ENCODE measurements around the gene LITAFD.

DNA sequence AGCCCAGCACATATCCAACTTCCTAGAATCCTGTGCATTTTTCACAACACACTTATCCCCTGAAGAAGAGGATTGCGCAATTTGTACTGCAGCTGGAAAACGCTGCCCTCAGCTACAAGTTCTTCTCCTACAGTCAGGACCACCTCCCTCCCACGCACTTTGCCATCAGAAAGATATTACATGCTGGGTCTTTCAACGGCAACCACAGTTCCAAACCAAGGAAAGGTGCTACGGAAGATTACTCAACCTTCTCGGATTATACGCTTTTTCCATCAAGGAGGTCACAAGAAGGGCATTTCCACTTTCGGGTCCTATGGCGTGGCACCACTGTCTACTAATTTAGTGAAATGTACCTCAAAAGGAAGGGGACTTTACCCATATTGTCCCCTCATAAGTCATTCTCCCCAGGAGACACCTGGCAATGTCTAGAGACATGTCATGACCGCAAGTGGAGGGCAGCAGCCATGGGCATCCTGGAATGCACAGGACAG lies 46.4 kb downstream of the LITAFD start:
- TF ChIP-seq, protein P1, sequence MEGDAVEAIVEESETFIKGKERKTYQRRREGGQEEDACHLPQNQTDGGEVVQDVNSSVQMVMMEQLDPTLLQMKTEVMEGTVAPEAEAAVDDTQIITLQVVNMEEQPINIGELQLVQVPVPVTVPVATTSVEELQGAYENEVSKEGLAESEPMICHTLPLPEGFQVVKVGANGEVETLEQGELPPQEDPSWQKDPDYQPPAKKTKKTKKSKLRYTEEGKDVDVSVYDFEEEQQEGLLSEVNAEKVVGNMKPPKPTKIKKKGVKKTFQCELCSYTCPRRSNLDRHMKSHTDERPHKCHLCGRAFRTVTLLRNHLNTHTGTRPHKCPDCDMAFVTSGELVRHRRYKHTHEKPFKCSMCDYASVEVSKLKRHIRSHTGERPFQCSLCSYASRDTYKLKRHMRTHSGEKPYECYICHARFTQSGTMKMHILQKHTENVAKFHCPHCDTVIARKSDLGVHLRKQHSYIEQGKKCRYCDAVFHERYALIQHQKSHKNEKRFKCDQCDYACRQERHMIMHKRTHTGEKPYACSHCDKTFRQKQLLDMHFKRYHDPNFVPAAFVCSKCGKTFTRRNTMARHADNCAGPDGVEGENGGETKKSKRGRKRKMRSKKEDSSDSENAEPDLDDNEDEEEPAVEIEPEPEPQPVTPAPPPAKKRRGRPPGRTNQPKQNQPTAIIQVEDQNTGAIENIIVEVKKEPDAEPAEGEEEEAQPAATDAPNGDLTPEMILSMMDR (IDR thresholded peaks at IDR 0.05; ENCODE audit: low read depth, low read length, poor library complexity, severe bottlenecking) = no peak
- TF ChIP-seq EZH2phosphoT487 (IDR thresholded peaks at IDR 0.05; ENCODE audit: borderline replicate concordance, low read length) = no peak
